GM13976 (cell line): Measurements from ENCODE around the gene ZNF518A.

Experiments
- DNase-seq: peaks from one replicate; pipeline ENCODE4 v3.0.0; 2012; ENCODE audit warnings: low spot score
- CTCF ChIP-seq: IDR thresholded peaks from 2 replicates; pipeline ENCODE4 v1.5.1; 2012; ENCODE audit warnings: borderline replicate concordance, mild to moderate bottlenecking; ENCODE audit not compliant: insufficient read depth; ENCODE audit errors: extremely low read depth, missing control alignments, control extremely low read depth
- in situ Hi-C: fragments of 300-500 bp; cut with MboI; formaldehyde crosslinking; loops from one replicate; pipeline ENCODE4 v1.12.0; 2022; ENCODE audit warnings: low sequenced_read_pairs, mixed read lengths, inconsistent platforms; ENCODE audit not compliant: unreplicated experiment

ZNF518A gene

GRCh38 chr10:96118604-96119450, 11.3 kb upstream of the ZNF518A start:
- DNase-seq: no peak
- in situ Hi-C loops: no loop called here
- no peak for TF ChIP-seq CTCF

GRCh38 chr10:96122824-96123223, 7.3 kb upstream of the ZNF518A start:
- in situ Hi-C loops: no loop called here
- no peak for DNase-seq
- no peak for TF ChIP-seq CTCF

GRCh38 chr10:96124230-96125141, 5.6 kb upstream of the ZNF518A start:
- peak; percentile 41 for DNase-seq
- in situ Hi-C loops: no loop called here
- no peak for TF ChIP-seq CTCF

GRCh38 chr10:96125142-96125515, 5.0 kb upstream of the ZNF518A start:
- no peak for TF ChIP-seq CTCF
- in situ Hi-C loops: no loop called here

GRCh38 chr10:96130326-96130995, 364 bp downstream of the ZNF518A start:
- TF ChIP-seq CTCF: no peak
- in situ Hi-C loops: no loop called here
- DNase-seq: peak; percentile 82

More at GRCh38 chr10:96125142-96125515, 5.0 kb upstream of the ZNF518A start:
- no peak for DNase-seq

GRCh38 chr10:96131621-96132020, 1.5 kb downstream of the ZNF518A start:
- no peak for TF ChIP-seq CTCF
- in situ Hi-C loops: no loop called here

More at GRCh38 chr10:96131621-96132020, 1.5 kb downstream of the ZNF518A start:
- DNase-seq: no peak
